Panc1 (cell line): Measurements from ENCODE around the gene WAC. TPM values are rescaled to one million over a fixed set of nuclear protein-coding genes. Genes with fewer than 3 reads are reported as not detected.

Experiments
- ATAC-seq: fragments of 200-7000 bp; cut with Tn5 transposase; 2 replicates; pipeline ENCODE4 v1.9.1; 2020; ENCODE audit warnings: mild to moderate bottlenecking, moderate library complexity
- BruUV-seq: library from RNA; stranded (reverse); fragments of 400-500 nt; replicated peaks from 2 replicates; lab custom pipeline; 2021; lab: Mats Ljungman, UMichigan
- CTCF ChIA-PET: fragments of 300-600 bp; sonication (Branson Sonifier 250); formaldehyde crosslinking; loops from one replicate; lab custom pipeline; 2022; ENCODE audit warnings: antibody characterized with exemption; lab: Charles Lee
- POLR2A ChIA-PET: fragments of 300-600 bp; sonication (Branson Sonifier 250); formaldehyde crosslinking; loops from one replicate; lab custom pipeline; 2022; ENCODE audit warnings: antibody characterized with exemption; lab: Charles Lee
- DNase-seq: peaks from one replicate; pipeline ENCODE4 v3.0.0-alpha.2; 2010; ENCODE audit warnings: low read depth, low spot score
- H3K27ac ChIP-seq: 2 replicates; pipeline ENCODE4 v1.5.1; 2011; ENCODE audit warnings: mild to moderate bottlenecking, low read length, inconsistent platforms
- H3K27me3 ChIP-seq: fragments of 200-500 bp; sonication (Bioruptor generic); 2 replicates; pipeline ENCODE4 v1.6.0; 2014; ENCODE audit warnings: low read length, inconsistent platforms; ENCODE audit not compliant: control insufficient read depth, insufficient read depth
- H3K36me3 ChIP-seq: fragments of 200-500 bp; sonication (Bioruptor generic); 2 replicates; pipeline ENCODE4 v1.5.1; 2014; ENCODE audit warnings: inconsistent platforms, mild to moderate bottlenecking, low read length, moderate library complexity; ENCODE audit not compliant: control insufficient read depth, insufficient read depth
- H3K4me1 ChIP-seq: 2 replicates; pipeline ENCODE4 v1.5.1; 2011; ENCODE audit warnings: inconsistent platforms, mild to moderate bottlenecking, low read length, moderate library complexity; ENCODE audit not compliant: control insufficient read depth, insufficient read depth
- H3K4me3 ChIP-seq, 2 experiments: 2 replicates each; pipeline ENCODE4 v1.5.1; 2011 to 2012; ENCODE audit warnings: low read depth in 2 of 2, low read length in 2 of 2, mild to moderate bottlenecking in 2 of 2, inconsistent platforms in 1 of 2, moderate library complexity in 1 of 2
- H3K9me3 ChIP-seq: fragments of 200-500 bp; sonication (Bioruptor generic); 2 replicates; pipeline ENCODE4 v1.5.1; 2014; ENCODE audit warnings: low read depth, mild to moderate bottlenecking, inconsistent platforms, low read length, moderate library complexity; ENCODE audit not compliant: control insufficient read depth, insufficient read depth
- CTCF ChIP-seq: fragments of 450-650 bp; IDR thresholded peaks from 2 replicates; pipeline ENCODE4 v1.5.1; 2017; ENCODE audit warnings: mild to moderate bottlenecking
- POLR2AphosphoS5 ChIP-seq: IDR thresholded peaks from 2 replicates; pipeline ENCODE4 v1.6.1; 2012; ENCODE audit warnings: mild to moderate bottlenecking, low read depth, low read length, moderate library complexity
- REST ChIP-seq, 2 experiments: IDR thresholded peaks; 2 replicates each; pipeline ENCODE4 v1.6.1; 2011 to 2012; ENCODE audit warnings: low read depth in 2 of 2, control low read depth in 1 of 2, low read length in 1 of 2, mild to moderate bottlenecking in 1 of 2, moderate library complexity in 1 of 2; ENCODE audit not compliant: insufficient read depth in 1 of 2
- SIN3A ChIP-seq: IDR thresholded peaks from 2 replicates; pipeline ENCODE4 v1.6.1; 2012; ENCODE audit warnings: low read depth, mild to moderate bottlenecking, low read length, moderate library complexity, borderline replicate concordance; ENCODE audit not compliant: insufficient read depth
- TCF7L2 ChIP-seq: IDR thresholded peaks from 2 replicates; pipeline ENCODE4 v1.6.1; 2011; ENCODE audit warnings: mild to moderate bottlenecking, low read depth, low read length, inconsistent platforms
- in situ Hi-C: cut with HindIII; loops from 2 replicates; pipeline ENCODE4 v1.10.0; 2016; ENCODE audit warnings: low sequenced_read_pairs, low pct_unique_long_range_greater_than_20kb
- intact Hi-C: fragments of 100-400 bp; cut with micrococcal nuclease; formaldehyde crosslinking; loops from one replicate; pipeline ENCODE4 v1.10.0; 2022; ENCODE audit not compliant: unreplicated experiment
- total RNA-seq: library from RNA; stranded (reverse); gene quantifications from one replicate; pipeline ENCODE4 v1.2.1, GENCODE V29; 2021; ENCODE audit not compliant: unreplicated experiment

WAC gene
- total RNA-seq, 1 experiment from 2014 or later, result 70.7 TPM

DNA sequence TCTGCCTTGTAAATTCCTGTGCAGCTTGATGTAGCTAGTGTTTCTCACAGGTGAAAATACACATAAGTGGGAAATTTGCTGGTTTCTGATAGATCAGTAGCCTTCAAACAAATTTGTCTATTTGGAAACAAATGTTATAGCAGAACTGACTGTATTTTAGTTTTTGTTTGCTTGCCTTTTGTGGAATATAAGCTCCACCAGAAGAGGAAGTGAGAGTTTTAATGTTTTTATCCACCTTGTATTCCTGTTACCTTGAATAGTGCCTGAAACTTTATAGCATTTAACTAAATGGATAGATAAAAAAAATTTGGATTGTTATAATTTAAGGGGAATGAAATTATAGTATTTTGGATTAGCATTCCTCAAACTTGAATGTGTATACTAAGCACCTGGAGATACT, 9.8 kb downstream of the WAC start:
- Histone ChIP-seq H3K4me1 (no peaks in the 10 kb centered on the region), H3K27me3 (no peaks in the 10 kb centered on the region), H3K27ac (no peak overlapping the region), H3K9me3 (no peaks in the 10 kb centered on the region), H3K4me3 (no peak overlapping the region), H3K36me3 (peaks cover 46% of the 10 kb centered on the region)
- intact Hi-C loops (no loop called here), in situ Hi-C loops (no loop called here)
- no TSS peak for BruUV-seq
- POLR2A ChIA-PET, result no interaction called here
- no peak for DNase-seq
- ATAC-seq, result no peak
- TF ChIP-seq TCF7L2 (no peak), POLR2AphosphoS5 (no peak), REST (IDR thresholded peaks at IDR 0.05; ENCODE audit: insufficient read depth in 1 of 2, low read depth in 2 of 2, low read length in 1 of 2) (no peak)
- CTCF ChIA-PET, result no interaction called here

GRCh38 chr10:28544058-28544457, 11.1 kb downstream of the WAC start:
- intact Hi-C loops (no loop called here), in situ Hi-C loops (no loop called here)
- ChIA-PET CTCF (no interaction called here), POLR2A (no interaction called here)
- Histone ChIP-seq H3K27ac (no peak overlapping the region), H3K36me3 (peaks cover 42% of the 10 kb centered on the region), H3K4me3 (no peak overlapping the region), H3K9me3 (no peaks in the 10 kb centered on the region), H3K4me1 (no peaks in the 10 kb centered on the region), H3K27me3 (no peaks in the 10 kb centered on the region)
- ATAC-seq (no peak), DNase-seq (no peak)
- no TSS peak for BruUV-seq
- TF ChIP-seq SIN3A (no peak), TCF7L2 (no peak), POLR2AphosphoS5 (no peak), REST (IDR thresholded peaks at IDR 0.05; ENCODE audit: insufficient read depth in 1 of 2, low read depth in 2 of 2, low read length in 1 of 2) (no peak), CTCF (no peak)
